Right lobe of liver (tissue), 4 donors: ENCODE results near the gene TFF2.

ENCODE experiments used
- CTCF ChIP-seq, 4 donors: fragments of 200-600 bp in 3 of 4; fragments of 450-650 bp in 1 of 4; IDR thresholded peaks; one replicate each; pipeline versions ENCODE4 v1.5.1 to v1.8.0; 2016 to 2022; ENCODE audit warnings: antibody characterized with exemption in 4 of 4, mild to moderate bottlenecking in 2 of 4
- POLR2A ChIP-seq: fragments of 450-650 bp; IDR thresholded peaks from one replicate; pipeline ENCODE4 v1.6.1; 2017; ENCODE audit warnings: antibody characterized with exemption, mild to moderate bottlenecking
- donor health status: DM: no; HTN: no; CAD: no.
- donor health status: DM: no; HTN: no; CAD: no.
- donor health status: DM: no; HTN: yes; CAD: no.

GRCh38 chr21:42340187-42341050, 10.4 kb downstream of the TFF2 start:
- TF ChIP-seq CTCF (IDR thresholded peaks at IDR 0.05) = no peak
- TF ChIP-seq POLR2A = no peak
